ENCODE data around the gene SCN4A.
"Not testable (repeated sequence)": the region's sequence is repeated elsewhere in the genome, so short reads cannot be mapped to it uniquely, and the experiment has no call there.

SCN4A gene

DNA sequence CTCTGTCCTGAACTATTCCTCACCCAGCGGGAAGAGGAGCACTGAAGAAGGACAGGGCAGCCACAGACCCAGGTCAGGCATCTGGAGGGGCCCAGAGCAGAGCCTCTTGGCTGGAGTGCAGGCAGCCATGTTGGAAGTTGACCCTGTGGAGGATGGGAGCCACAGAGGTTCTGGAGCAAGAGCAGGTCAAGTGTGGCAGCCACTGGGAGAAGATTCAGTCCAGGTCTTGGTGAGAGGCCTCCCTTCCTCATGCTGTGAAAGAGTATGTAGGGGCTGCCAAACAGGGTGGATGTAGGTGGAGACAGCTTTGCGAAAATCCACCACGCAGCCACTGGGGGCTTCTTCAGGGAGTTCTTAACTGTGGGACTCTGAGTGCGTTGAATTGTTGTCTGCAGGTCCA is 40.0 kb downstream of the SCN4A start:
- DNase-seq, result no peak

DNA sequence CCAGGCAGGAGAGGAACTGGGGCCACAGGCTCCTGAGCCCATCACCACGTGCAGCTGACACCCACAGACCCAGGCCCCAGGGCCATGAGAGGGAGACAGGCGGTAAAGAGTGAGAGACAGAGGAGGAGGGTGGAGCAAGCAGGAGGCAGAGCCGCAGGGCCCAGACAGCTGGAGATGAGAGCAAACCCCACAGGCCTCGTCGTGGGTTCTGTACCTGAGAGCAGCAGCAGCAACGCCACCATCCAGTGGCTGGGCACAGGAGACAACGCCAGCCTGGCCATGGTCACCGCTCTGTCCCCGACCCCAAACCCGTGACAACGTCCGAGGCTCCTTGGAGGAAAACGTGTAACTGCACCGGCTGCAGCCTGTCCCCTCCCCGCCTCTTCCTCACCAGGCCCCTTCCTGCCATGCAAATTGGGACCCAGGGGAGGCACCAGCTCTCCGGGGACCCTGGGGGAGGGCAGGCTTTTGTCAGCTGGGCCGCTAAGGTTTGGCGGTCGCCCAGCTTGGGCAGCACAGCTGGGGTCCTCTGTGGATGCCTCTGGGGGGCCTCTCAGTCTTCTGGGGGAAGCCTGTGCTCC is 40.6 kb downstream of the SCN4A start, which contains the start of gene CD79B:
Gene CD79B, minus strand, starts transcription at position 351 of the 581 bp plus-strand sequence. Its CDS starts 70 bp downstream, at position 281.
- no peak for DNase-seq

DNA sequence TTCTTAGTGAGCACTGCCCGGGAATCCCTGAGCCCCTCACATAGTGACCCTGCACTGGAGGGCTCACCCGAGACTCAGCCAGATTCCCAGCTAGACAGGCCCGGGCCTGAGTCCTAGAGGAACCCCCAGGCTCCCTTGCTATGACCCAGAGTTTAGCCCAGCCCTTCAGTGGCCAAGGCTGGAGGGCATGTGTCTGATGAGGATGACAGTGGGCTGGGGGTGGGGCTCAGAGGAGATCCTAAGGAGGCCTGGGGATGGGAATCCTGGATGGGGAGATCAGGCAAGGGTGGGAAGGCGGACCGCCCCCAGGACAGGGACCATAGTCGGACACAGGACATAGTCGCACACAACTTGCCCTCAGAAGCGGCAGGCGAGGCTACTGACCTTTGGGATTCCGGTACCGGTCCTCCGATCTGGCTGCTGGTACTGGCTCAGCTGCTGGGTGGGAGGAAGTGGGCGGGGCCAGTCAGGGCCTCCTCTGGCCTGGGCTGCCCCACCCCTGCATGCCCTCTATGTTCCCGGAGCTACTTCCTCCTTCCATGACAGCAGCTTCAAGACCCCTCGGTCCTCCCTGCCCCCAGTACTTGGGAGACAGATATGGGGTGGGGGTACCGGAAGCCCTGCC is 41.7 kb downstream of the SCN4A start:
- DNase-seq, result no peak

GRCh38 chr17:63929860-63930766 is 42.6 kb downstream of the SCN4A start:
- no peak for DNase-seq

GRCh38 chr17:63928966-63929695 is 43.6 kb downstream of the SCN4A start:
- no peak for DNase-seq

GRCh38 chr17:63928172-63928666 is 44.5 kb downstream of the SCN4A start:
- DNase-seq, result no peak

- DNase-seq, result no peak
Measured at GRCh38 chr17:63927464-63928171, 45.1 kb downstream of the SCN4A start.

- DNase-seq, result no peak
Measured at GRCh38 chr17:63926164-63926563, 46.6 kb downstream of the SCN4A start.

GRCh38 chr17:63925615-63926014 is 47.1 kb downstream of the SCN4A start:
- no peak for DNase-seq

- DNase-seq, result not testable (repeated sequence)
Measured at GRCh38 chr17:63922402-63922801, 50.3 kb downstream of the SCN4A start.

DNA sequence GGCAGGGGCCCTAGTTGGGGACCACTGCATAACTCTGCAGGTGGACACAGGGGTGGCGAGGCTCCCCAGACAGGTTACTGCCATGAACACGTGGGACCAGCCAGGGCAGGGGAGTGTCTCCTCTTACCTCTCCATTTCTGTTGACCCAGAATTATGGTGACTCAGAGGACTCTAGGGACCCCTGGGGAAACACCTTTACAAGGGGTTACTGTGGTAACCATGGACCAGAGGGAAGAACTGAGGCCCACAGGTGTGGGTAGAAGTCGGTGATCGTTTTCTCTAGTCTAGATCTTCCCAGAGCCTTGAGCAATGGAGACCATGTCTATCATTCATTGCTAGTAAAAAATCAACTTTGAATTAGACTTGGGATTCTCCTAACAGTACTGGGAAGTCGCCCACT is 51.9 kb downstream of the SCN4A start:
- DNase-seq, result not testable (repeated sequence)

DNA sequence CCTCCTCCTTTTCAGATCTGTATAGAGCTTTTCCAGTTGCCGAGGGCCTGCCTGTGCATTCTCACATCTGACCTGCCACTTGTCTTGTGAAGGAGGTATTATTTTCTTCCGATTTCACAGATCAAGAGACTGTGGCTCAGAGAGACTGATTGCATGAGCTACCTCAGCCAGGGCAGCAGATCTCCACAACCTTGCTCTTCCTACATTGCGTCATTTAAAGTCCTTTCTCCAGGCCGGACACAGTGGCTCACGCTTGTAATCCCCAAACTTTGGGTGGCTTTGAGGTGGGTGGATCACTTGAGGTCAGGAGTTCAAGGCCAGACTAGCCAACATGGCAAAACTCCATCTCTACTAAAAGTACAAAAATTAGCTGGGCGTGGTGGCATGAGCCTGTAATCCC is 52.7 kb downstream of the SCN4A start:
- not testable (repeated sequence) for DNase-seq

GRCh38 chr17:63919311-63919723 is 53.4 kb downstream of the SCN4A start:
- DNase-seq, result peak; percentile 5

DNA sequence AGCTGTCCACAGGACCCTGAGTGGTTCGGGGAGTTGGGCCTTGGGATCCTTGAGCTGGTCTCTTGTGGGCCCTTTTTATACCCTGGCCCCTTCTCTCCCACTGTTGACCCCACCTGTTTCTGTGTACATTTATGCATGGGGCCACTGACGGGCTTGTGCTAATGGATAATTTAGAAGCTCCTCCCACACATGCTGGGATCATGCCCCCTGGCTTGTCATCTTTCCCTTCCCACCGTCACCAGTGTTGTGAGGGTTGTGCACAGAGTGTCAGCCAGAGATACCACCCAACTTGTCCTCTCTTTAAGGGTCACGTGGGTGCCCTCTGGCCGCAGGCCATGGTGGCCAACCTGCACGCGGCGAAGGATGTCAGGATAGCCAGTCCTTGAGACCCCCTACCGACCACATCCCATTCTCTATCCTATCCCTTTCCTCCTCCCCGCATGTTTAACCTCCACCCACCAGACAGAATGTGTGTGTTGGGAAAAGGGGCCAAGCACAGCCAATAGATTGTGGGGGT is 53.9 kb downstream of the SCN4A start, which contains the start of gene GH1:
Gene GH1, minus strand, starts transcription at position 51 of the 517 bp plus-strand sequence. CDS start 63 bp downstream, outside the sequence.
- DNase-seq, result not testable (repeated sequence)

- DNase-seq, result no peak
Measured at GRCh38 chr17:63918305-63918704, 54.4 kb downstream of the SCN4A start.

GRCh38 chr17:63917646-63918045 is 55.1 kb downstream of the SCN4A start:
- no peak for DNase-seq

DNA sequence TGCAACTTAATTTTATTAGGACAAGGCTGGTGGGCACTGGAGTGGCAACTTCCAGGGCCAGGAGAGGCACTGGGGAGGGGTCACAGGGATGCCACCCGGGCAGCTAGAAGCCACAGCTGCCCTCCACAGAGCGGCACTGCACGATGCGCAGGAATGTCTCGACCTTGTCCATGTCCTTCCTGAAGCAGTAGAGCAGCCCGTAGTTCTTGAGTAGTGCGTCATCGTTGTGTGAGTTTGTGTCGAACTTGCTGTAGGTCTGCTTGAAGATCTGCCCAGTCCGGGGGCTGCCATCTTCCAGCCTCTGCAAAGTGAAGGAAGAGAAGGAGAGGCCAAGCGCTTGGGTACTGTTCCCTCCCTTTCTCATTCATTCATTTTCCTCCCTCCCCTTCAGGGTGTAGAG is 55.5 kb downstream of the SCN4A start:
- DNase-seq, result not testable (repeated sequence)

DNA sequence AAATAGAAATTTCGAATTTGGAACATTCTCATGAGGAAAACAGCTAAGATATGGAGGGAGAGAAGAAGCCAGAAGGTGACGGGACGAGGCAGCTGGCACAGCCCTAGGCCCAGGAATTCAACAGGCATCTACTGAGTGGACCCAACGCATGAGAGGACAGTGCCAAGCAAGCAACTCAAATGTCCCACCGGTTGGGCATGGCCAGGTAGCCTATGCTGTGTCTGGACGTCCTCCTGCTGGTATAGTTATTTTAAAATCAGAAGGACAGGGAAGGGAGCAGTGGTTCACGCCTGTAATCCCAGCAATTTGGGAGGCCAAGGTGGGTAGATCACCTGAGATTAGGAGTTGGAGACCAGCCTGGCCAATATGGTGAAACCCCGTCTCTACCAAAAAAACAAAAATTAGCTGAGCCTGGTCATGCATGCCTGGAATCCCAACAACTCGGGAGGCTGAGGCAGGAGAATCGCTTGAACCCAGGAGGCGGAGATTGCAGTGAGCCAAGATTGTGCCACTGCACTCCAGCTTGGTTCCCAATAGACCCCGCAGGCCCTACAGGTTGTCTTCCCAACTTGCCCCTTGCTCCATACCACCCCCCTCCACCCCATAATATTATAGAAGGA is 56.0 kb downstream of the SCN4A start:
- no peak for DNase-seq

- DNase-seq, result not testable (repeated sequence)
Measured at GRCh38 chr17:63915753-63916152, 57.0 kb downstream of the SCN4A start.

DNA sequence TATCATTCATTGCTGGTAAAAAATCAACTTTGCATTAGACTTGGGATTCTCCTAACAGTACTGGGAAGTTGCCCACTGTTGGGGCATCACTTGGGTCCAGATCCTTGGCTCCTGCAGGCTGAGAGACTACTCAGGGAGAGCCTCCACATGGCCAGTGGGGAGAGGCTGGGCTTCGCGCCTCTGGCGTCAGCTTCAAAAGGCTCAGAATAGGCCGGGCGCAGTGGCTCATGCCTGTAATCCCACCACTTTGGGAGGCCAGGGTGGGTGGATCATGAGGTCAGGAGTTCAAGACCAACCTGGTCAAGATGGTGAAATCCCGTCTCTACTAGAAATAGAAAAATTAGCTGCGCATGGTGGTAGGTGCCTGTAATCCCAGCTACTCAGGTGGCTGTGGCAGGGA is 58.2 kb downstream of the SCN4A start:
- no peak for DNase-seq

- no peak for DNase-seq
Measured at GRCh38 chr17:63911657-63912100, 61.0 kb downstream of the SCN4A start.
